SJCRH30 (cell line): ENCODE measurements around the gene TTC3. TPM values are rescaled to one million over a fixed set of nuclear protein-coding genes. Genes with fewer than 3 reads are reported as not detected.

Source experiments
- DNase-seq, 2 experiments: peaks; one replicate each; pipeline ENCODE4 v3.0.0-alpha.2; 2015 to 2020
- H3K27ac ChIP-seq: fragments of 250-450 bp; sonication (Bioruptor Pico); 2 replicates; pipeline ENCODE4 v1.5.1; 2020; ENCODE audit warnings: mild to moderate bottlenecking, moderate library complexity
- H3K27me3 ChIP-seq: fragments of 250-450 bp; sonication (Bioruptor Pico); 2 replicates; pipeline ENCODE4 v1.5.1; 2020; ENCODE audit warnings: mild to moderate bottlenecking, moderate library complexity
- H3K36me3 ChIP-seq: fragments of 250-450 bp; sonication (Bioruptor Pico); 2 replicates; pipeline ENCODE4 v1.5.1; 2020; ENCODE audit warnings: mild to moderate bottlenecking, moderate library complexity
- H3K4me1 ChIP-seq: fragments of 250-450 bp; sonication (Bioruptor Pico); 2 replicates; pipeline ENCODE4 v1.5.1; 2020; ENCODE audit warnings: mild to moderate bottlenecking, moderate library complexity
- H3K4me3 ChIP-seq: fragments of 250-450 bp; sonication (Bioruptor Pico); 2 replicates; pipeline ENCODE4 v1.5.1; 2020; ENCODE audit warnings: mild to moderate bottlenecking, moderate library complexity
- H3K9me3 ChIP-seq: fragments of 250-450 bp; sonication (Bioruptor Pico); replicated peaks from 2 replicates; pipeline ENCODE4 v1.5.1; 2020; ENCODE audit warnings: mild to moderate bottlenecking, moderate library complexity
- total RNA-seq: library from RNA; depleted of rRNA; stranded (reverse); fragments of >200 nt; shearing (Covaris generic); gene quantifications from 2 replicates; pipeline ENCODE4 v1.2.3, GENCODE V29; 2014

TTC3 gene
- total RNA-seq, 1 experiment from 2014 or later, result 144 TPM

DNA sequence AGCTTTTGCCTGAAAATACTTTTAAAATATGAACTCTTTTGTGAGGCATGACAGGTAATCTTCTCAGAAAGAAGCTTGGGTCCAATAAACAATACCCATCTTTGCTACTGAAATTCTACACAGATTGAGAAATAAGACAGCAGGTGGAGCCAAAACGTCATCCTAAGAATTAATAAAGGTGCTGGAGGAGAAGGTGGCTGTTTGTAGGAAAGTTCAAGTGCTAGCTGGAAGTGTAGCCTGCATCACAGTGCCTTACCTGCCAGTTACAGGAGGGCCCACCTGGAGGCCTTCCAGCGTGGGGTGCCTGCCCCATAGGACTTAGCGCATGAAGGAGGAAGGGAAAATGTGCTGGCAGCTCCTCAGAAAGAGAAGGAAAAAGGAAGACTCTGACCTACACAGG lies 93.7 kb downstream of the TTC3 start:
- Histone ChIP-seq H3K9me3 (no peaks in the 10 kb centered on the region), H3K36me3 (peaks cover 50% of the 10 kb centered on the region), H3K4me3 (no peak overlapping the region), H3K4me1 (no peaks in the 10 kb centered on the region), H3K27ac (no peak overlapping the region), H3K27me3 (no peaks in the 10 kb centered on the region)
- peak in 1 of 2 experiments; percentile 28 for DNase-seq

DNA sequence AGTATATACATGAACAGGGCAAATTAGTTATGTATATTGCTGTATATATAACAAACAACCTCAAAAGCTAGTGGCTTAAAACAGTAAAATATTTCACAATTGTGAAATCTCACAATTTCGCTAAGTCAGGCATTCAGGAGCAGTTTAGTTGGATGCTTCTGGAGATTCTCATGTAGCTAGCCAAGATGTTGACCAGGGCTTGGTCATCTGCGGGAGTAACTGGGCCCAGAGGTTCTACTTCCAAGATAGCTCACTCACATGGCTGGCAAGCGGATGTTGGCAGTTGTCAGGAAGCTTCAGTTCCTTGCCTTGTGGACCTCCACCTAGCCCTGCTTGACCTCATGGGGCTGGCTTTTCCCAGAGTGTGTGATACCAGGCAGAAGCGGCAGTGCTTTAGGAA lies 95.6 kb downstream of the TTC3 start:
- H3K27me3 ChIP-seq, result no peaks in the 10 kb centered on the region
- H3K36me3 ChIP-seq, result peaks cover 45% of the 10 kb centered on the region
- no peaks in the 10 kb centered on the region for H3K9me3 ChIP-seq
- no peak for DNase-seq
- no peak overlapping the region for H3K4me3 ChIP-seq
- no peaks in the 10 kb centered on the region for H3K4me1 ChIP-seq
- H3K27ac ChIP-seq, result no peak overlapping the region

DNA sequence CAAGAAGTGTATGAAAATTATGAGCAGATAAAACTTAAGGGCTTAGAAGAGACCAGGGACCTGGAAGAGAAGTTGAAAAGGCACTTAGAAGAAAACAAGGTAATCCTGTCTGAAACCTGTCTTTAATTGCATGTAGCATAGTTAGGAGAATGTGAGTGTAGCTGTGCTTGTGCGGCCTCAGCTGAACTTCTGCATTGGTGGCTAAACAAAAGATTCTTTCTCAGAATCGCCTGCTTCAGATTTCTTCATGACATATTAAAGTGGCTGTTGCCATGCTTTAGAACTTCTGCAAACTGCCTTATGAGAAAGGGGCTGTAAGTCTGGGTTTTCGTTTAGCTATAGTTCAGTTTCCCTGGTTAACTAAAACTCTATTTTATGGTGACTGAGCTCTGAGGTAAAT lies 99.6 kb downstream of the TTC3 start:
- H3K4me1 ChIP-seq, result no peaks in the 10 kb centered on the region
- H3K27me3 ChIP-seq, result no peaks in the 10 kb centered on the region
- H3K9me3 ChIP-seq, result no peaks in the 10 kb centered on the region
- H3K36me3 ChIP-seq, result peaks cover 37% of the 10 kb centered on the region
- no peak overlapping the region for H3K27ac ChIP-seq
- no peak for DNase-seq
- H3K4me3 ChIP-seq, result no peak overlapping the region

DNA sequence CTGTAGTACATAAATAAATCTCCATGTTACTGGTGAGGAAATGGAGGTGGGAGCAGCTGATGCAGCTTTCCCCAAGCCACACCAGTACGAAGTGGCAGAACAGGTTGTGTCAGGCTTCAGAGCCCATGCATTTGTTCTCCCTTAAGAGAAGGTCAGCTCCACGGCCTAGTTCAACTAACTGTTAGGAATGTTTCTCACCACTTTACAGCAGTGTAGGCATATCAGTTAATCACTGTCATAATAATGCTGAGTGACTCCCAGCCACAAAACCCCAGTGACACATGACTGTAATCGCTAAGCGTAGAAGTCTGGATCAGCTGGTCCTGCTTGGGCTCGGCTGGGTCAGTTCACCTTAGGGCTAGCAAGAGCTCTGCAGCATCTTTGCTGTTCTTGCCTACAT lies 103.7 kb downstream of the TTC3 start:
- no peak for DNase-seq
- no peaks in the 10 kb centered on the region for H3K9me3 ChIP-seq
- H3K27me3 ChIP-seq, result no peaks in the 10 kb centered on the region
- no peak overlapping the region for H3K27ac ChIP-seq
- H3K4me3 ChIP-seq, result no peak overlapping the region
- peaks cover 38% of the 10 kb centered on the region for H3K36me3 ChIP-seq
- no peaks in the 10 kb centered on the region for H3K4me1 ChIP-seq

DNA sequence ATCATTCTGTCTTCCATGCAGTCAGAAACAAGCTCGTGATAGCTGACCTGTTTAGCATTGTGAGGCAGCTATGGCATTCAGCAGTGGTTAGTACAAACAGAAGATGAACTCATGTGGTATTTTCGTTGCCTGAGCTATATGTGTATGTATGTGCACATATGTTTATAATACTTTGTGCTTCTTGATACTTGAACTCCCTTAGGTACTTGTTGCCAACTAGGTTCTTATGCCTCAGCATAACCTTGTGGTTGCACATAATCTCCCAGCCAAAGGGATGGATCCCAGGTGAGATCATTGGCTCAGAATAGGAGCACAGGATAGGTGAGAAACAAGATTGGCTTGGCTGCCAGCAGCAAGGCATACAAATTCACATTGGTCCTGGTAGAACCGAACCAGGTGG lies 108.0 kb downstream of the TTC3 start:
- DNase-seq, result no peak
- H3K4me3 ChIP-seq, result no peak overlapping the region
- H3K27ac ChIP-seq, result no peak overlapping the region
- H3K27me3 ChIP-seq, result no peaks in the 10 kb centered on the region
- peaks cover 33% of the 10 kb centered on the region for H3K36me3 ChIP-seq
- no peaks in the 10 kb centered on the region for H3K9me3 ChIP-seq
- no peaks in the 10 kb centered on the region for H3K4me1 ChIP-seq

DNA sequence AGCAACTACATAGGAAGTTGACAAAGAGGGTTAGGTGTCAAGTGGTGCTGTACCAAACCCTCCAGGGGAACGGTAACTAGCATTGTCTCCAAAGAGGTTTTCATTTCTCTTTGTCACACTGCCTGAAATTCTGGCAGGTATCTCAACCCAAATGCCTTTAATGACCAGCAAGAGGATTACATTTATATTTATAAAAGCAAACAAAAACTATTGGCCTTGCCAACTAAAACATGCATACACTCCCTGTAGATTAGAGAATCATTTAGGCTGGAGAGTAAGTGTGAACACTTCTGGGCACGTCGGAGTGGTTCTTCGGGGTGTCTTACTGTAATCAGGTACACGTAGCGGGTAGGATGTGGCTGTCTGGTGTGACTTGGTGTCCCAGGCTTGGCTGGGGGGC lies 109.2 kb downstream of the TTC3 start:
- H3K36me3 ChIP-seq, result peaks cover 33% of the 10 kb centered on the region
- no peaks in the 10 kb centered on the region for H3K4me1 ChIP-seq
- no peaks in the 10 kb centered on the region for H3K27me3 ChIP-seq
- no peak overlapping the region for H3K27ac ChIP-seq
- no peak for DNase-seq
- H3K4me3 ChIP-seq, result no peak overlapping the region
- H3K9me3 ChIP-seq, result no peaks in the 10 kb centered on the region

DNA sequence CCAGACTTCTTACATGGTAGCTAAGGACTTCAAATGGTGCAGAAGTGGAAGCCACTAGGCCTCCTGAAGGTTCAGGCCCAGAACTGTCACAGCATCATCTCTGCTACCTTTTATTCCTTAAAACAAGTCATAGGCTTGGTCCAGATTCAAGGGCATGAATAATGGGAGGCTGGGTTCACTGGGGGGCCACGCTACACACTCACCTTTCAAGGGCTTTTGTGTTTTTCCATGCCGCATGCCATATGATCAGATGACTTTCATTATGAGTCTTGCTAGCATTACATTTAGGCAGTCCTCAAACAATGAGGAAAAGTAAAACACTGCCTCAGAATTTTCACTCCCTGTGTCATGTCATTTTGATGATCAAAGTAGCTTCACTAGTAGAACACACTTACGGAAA lies 110.7 kb downstream of the TTC3 start:
- no peaks in the 10 kb centered on the region for H3K4me1 ChIP-seq
- H3K27me3 ChIP-seq, result no peaks in the 10 kb centered on the region
- H3K4me3 ChIP-seq, result no peak overlapping the region
- H3K36me3 ChIP-seq, result peaks cover 34% of the 10 kb centered on the region
- no peak overlapping the region for H3K27ac ChIP-seq
- no peak for DNase-seq
- H3K9me3 ChIP-seq, result no peaks in the 10 kb centered on the region

DNA sequence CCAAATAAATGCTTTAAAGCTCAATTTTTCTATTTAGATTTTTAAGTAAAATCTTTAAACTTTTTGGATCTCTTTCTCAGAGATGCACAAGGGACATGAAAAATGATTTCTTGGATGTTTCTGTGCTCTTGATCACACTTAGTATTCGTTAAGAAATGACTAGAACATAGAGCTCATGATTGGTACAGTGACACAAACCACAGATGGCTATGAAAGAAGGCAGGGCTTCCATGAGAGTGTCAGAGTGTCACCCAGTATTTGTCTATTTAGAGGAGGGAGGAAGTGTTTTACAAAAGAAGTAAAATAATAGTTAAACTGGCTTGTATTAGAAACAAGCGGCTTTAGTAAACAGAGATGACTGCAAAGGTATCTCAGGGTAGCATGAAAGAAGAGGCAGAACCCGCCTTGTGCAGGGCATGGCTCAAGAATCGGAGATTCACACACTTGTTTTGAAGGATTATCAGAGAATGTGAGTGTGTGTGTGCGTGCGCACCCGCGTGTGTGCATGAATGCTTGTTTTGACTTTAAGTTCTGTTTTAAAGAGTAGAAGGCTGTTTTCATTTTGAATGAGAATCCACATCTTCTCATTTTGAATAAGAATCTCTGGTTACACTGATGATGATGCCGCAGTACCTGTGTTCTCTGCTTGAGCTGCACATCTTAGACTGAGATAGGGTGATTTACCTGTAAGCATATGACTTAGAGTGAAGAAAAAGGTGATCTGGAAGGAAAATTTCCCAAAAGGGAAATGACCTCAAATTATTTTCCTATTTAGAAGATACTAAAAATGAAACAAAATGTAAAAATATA lies 111.9 kb downstream of the TTC3 start:
- H3K9me3 ChIP-seq, result no peaks in the 10 kb centered on the region
- H3K27ac ChIP-seq, result no peak overlapping the region
- DNase-seq, result no peak
- H3K36me3 ChIP-seq, result peaks cover 38% of the 10 kb centered on the region
- no peaks in the 10 kb centered on the region for H3K27me3 ChIP-seq
- H3K4me1 ChIP-seq, result no peaks in the 10 kb centered on the region
- H3K4me3 ChIP-seq, result no peak overlapping the region

DNA sequence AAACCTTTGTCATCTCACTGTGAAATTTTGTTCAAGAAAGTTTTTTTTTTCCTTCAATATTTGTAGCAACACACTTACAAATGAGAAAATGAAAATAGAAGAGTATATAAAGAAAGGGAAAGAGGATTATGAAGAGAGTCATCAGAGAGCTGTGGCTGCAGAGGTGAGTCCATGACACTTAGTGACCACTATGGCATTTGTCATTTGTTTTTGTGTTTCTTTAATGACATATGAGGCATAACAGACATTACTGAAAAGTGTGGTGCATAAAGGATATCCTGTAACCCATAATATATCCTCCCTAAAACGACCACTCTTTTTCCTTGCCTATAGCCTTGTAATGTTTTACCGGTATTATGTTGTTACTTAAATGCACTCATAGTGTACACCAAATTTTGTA lies 113.9 kb downstream of the TTC3 start:
- H3K36me3 ChIP-seq, result peaks cover 39% of the 10 kb centered on the region
- H3K4me1 ChIP-seq, result no peaks in the 10 kb centered on the region
- no peaks in the 10 kb centered on the region for H3K9me3 ChIP-seq
- H3K27ac ChIP-seq, result no peak overlapping the region
- no peak for DNase-seq
- H3K27me3 ChIP-seq, result no peaks in the 10 kb centered on the region
- no peak overlapping the region for H3K4me3 ChIP-seq

DNA sequence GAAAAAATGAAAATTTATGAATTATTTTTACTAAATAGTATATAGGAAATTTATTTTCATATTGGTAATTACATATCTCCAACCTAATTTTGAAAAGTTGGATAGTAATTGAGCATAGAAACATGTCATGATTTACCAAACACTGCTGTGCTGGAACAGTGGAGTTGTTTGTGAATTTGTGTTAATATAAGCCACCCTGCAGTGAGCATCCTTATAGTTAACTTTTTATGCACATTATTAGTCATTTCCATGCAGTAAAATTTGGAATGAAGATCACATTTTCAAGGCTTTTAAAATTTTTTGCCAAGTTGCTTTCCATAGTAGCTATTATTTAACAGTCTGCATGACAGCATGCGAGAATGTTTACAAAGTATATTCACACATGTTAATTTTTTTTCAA lies 115.8 kb downstream of the TTC3 start:
- Histone ChIP-seq H3K27me3 (no peaks in the 10 kb centered on the region), H3K27ac (no peak overlapping the region), H3K4me1 (no peaks in the 10 kb centered on the region), H3K4me3 (no peak overlapping the region), H3K36me3 (peaks cover 45% of the 10 kb centered on the region), H3K9me3 (no peaks in the 10 kb centered on the region)
- no peak for DNase-seq

DNA sequence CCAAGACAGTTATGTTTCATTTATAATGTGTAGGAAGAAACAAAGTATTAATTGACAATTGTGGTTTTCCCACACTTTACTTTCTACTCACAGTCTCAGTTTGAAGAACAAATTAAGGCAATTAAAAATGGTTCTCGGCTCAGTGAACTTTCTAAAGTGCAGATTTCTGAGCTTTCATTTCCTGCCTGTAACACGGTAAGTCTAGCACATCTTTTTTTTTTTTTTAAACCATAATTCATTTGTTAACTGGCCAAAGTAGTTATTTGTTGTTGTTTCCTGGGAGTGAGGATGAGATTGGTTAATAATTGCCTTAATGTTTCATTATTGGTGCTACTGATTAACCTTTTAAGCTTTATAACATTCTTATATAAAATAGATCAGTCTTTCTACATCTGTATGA lies 119.0 kb downstream of the TTC3 start:
- DNase-seq, result no peak
- H3K27ac ChIP-seq, result no peak overlapping the region
- H3K9me3 ChIP-seq, result no peaks in the 10 kb centered on the region
- no peaks in the 10 kb centered on the region for H3K27me3 ChIP-seq
- peaks cover 53% of the 10 kb centered on the region for H3K36me3 ChIP-seq
- no peak overlapping the region for H3K4me3 ChIP-seq
- H3K4me1 ChIP-seq, result no peaks in the 10 kb centered on the region

DNA sequence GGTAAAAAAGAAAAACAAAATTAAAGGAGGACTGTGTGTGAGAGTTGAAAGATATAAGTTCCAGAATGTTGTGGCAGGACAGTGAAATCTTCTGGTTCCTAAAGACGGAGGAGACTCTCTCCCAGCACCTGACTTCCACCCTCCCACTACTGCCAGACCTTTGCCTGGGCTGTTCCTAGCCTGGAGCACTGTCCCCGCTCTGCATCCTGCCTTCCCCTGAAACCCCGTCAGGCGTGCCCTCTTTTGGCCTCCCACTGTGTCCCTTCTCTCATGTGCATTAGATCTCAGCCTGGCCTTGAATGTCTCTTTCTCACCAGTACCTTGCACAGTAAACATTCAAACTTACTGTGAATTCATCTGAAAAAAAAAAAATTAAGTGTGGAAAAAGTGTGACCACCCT lies 120.0 kb downstream of the TTC3 start:
- no peak overlapping the region for H3K27ac ChIP-seq
- no peaks in the 10 kb centered on the region for H3K4me1 ChIP-seq
- no peak overlapping the region for H3K4me3 ChIP-seq
- H3K36me3 ChIP-seq, result peaks cover 59% of the 10 kb centered on the region
- H3K9me3 ChIP-seq, result no peaks in the 10 kb centered on the region
- DNase-seq, result no peak
- H3K27me3 ChIP-seq, result no peaks in the 10 kb centered on the region

DNA sequence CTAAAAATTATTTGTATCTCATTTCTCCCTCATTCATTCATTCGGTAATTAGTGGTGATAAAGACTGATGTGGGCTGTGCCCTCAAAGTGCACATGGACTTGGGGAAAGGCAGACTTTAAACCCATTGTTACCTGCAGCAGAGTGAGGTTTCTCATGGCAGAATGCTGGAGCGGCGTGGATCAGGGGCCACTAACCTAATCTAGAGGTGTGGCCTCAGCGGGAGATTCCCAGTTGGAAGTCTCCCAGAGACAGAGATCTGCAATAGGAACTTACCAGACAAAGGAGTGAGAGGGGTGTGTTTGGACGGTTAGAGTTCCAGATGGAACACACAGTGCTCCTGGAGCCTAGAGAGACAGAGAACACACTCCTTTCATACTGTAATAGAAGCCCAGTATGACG lies 120.6 kb downstream of the TTC3 start:
- DNase-seq, result no peak

DNA sequence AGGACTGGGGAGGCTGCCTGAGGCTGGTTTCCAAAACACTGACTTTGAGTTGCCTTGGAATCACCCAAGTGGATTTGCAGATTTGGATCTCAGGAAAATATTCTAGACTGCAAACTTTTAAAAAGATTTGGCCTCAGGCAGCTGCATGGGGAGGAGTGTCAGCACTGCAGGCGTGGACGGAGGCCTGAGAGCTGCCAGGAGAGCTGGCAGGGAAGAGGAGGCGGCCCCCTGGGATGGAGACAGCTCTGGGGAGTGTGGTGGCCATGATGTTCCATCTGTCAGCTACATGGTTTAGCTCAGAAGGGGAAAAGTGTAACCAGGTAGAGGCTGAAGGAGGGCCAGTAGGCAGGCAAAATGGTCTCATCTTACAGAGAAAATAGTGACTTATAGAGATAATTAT lies 122.0 kb downstream of the TTC3 start:
- Histone ChIP-seq H3K36me3 (peaks cover 50% of the 10 kb centered on the region), H3K4me1 (peaks cover 12% of the 10 kb centered on the region), H3K27me3 (no peaks in the 10 kb centered on the region), H3K4me3 (no peak overlapping the region), H3K9me3 (no peaks in the 10 kb centered on the region), H3K27ac (no peak overlapping the region)
- no peak for DNase-seq

More for the DNA sequence above, 120.6 kb downstream of the TTC3 start:
- Histone ChIP-seq H3K9me3 (no peaks in the 10 kb centered on the region), H3K4me1 (no peaks in the 10 kb centered on the region; the same call in 1 of the 2 replicates), H3K27ac (no peak overlapping the region), H3K4me3 (no peak overlapping the region), H3K36me3 (peaks cover 55% of the 10 kb centered on the region), H3K27me3 (no peaks in the 10 kb centered on the region)

DNA sequence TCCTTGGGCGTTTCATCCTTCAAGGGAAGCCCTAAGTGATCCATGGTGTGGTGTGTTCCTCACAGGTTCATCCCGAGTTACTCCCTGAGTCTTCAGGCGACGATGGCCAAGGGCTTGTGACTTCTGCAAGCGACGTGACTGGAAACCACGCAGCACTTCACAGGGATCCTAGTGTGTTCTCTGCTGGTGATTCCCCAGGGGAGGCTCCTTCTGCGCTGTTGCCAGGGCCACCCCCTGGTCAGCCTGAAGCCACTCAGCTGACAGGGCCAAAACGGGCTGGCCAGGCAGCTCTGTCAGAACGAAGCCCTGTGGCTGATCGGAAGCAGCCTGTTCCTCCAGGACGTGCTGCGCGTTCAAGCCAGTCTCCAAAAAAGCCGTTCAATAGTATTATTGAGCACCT lies 122.6 kb downstream of the TTC3 start:
- Histone ChIP-seq H3K4me1 (peaks cover 13% of the 10 kb centered on the region), H3K27me3 (no peaks in the 10 kb centered on the region), H3K36me3 (peaks cover 55% of the 10 kb centered on the region), H3K9me3 (no peaks in the 10 kb centered on the region), H3K4me3 (no peak overlapping the region), H3K27ac (no peak overlapping the region)
- no peak for DNase-seq

DNA sequence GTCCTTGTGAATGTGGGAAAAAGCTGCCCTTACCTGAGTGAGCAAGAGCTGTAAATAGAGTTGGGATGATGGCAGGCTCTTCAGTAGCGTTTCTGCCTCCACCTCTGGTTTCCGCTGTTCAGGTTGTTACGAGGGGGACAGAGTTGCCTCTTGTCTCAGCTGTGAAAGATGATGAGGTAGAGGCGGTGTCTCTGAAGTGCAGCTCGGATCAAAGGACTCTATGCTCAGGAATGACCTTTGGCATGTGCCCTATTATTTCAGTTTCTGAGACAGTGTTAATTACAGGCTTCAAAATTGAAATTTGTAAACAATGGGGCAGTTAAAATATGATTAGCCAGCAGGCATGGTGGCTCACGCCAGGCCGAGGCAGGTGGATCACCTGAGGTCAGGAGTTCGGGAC lies 123.8 kb downstream of the TTC3 start:
- H3K4me1 ChIP-seq, result peaks cover 13% of the 10 kb centered on the region
- DNase-seq, result no peak
- H3K27me3 ChIP-seq, result no peaks in the 10 kb centered on the region
- H3K9me3 ChIP-seq, result no peaks in the 10 kb centered on the region
- no peak overlapping the region for H3K27ac ChIP-seq
- peaks cover 54% of the 10 kb centered on the region for H3K36me3 ChIP-seq
- H3K4me3 ChIP-seq, result no peak overlapping the region
